K562 (cell line): ENCODE data around the gene TMEM59. TPM values are rescaled to one million over a fixed set of nuclear protein-coding genes. Genes with fewer than 3 reads are reported as not detected.

ENCODE experiments used
- ERF ChIP-seq: fragments of 450-650 bp; formaldehyde crosslinking; IDR thresholded peaks from 2 replicates; pipeline ENCODE4 v1.4.0; 2020; ENCODE audit warnings: mild to moderate bottlenecking, mixed read lengths
- HIVEP1 ChIP-seq: fragments of 250-450 bp; sonication (Bioruptor Pico); IDR thresholded peaks from 2 replicates; pipeline ENCODE4 v1.4.0; 2020; ENCODE audit warnings: mild to moderate bottlenecking
- MTA2 ChIP-seq: fragments of 450-650 bp; IDR thresholded peaks from 2 replicates; pipeline ENCODE4 v1.6.1; 2016; ENCODE audit warnings: low read depth
- MYC ChIP-seq, 2 experiments: fragments of 250-450 bp in 1 of 2; sonication (Bioruptor Pico) in 1 of 2; IDR thresholded peaks; 2 replicates each; pipeline versions ENCODE4 v1.5.1 to v1.6.1; 2012 to 2021; ENCODE audit warnings: low read depth in 2 of 2, borderline replicate concordance in 1 of 2, improper control_type of control experiment in 1 of 2, low read length in 1 of 2, mild to moderate bottlenecking in 1 of 2, moderate library complexity in 1 of 2
- RBM25 ChIP-seq: fragments of 200-400 bp; formaldehyde crosslinking; IDR thresholded peaks from 2 replicates; pipeline ENCODE4 v1.6.1; 2018; ENCODE audit warnings: low read length, low read depth, moderate library complexity; ENCODE audit not compliant: severe bottlenecking
- RCOR1 ChIP-seq, 2 experiments: IDR thresholded peaks; 2 replicates each; pipeline ENCODE4 v1.6.1; 2012; ENCODE audit warnings: low read depth in 2 of 2, low read length in 2 of 2, borderline replicate concordance in 1 of 2, improper control_type of control experiment in 1 of 2
- SMAD1 ChIP-seq: fragments of 150-350 bp; IDR thresholded peaks from 2 replicates; pipeline ENCODE4 v1.6.1; 2014; ENCODE audit warnings: low read length, low read depth; ENCODE audit not compliant: partially characterized antibody
- SMARCB1 ChIP-seq: IDR thresholded peaks from 2 replicates; pipeline ENCODE4 v1.6.1; 2011; ENCODE audit warnings: improper control_type of control experiment, low read depth; ENCODE audit not compliant: insufficient read length
- TAF7 ChIP-seq: fragments of 450-650 bp; IDR thresholded peaks from 2 replicates; pipeline ENCODE4 v1.6.1; 2016; ENCODE audit warnings: missing genetic modification characterization, missing compliant biosample characterization
- THRAP3 ChIP-seq: fragments of 450-650 bp; IDR thresholded peaks from 2 replicates; pipeline ENCODE4 v1.6.1; 2016; ENCODE audit warnings: mild to moderate bottlenecking, inconsistent platforms, borderline replicate concordance
- ZBTB17 ChIP-seq: fragments of 450-650 bp; formaldehyde crosslinking; IDR thresholded peaks from 2 replicates; pipeline ENCODE4 v1.4.0; 2020; ENCODE audit warnings: mild to moderate bottlenecking
- ZBTB8A ChIP-seq: fragments of 450-650 bp; IDR thresholded peaks from 2 replicates; pipeline ENCODE4 v1.6.1; 2018; ENCODE audit warnings: mild to moderate bottlenecking, moderate library complexity; ENCODE audit not compliant: partially characterized antibody
- ZKSCAN1 ChIP-seq: fragments of 150-350 bp; IDR thresholded peaks from 2 replicates; pipeline ENCODE4 v1.6.1; 2016; ENCODE audit warnings: low read depth, low read length
- ZNF224 ChIP-seq: sonication (generic); formaldehyde crosslinking; IDR thresholded peaks from 2 replicates; pipeline ENCODE4 v1.8.0; 2022; ENCODE audit warnings: mild to moderate bottlenecking, missing genetic modification reagents
- polyA plus RNA-seq, 8 experiments: library from polyadenylated mRNA; depleted of rRNA in 4 of 8; stranded (reverse) in 5 of 8; unstranded in 3 of 8; fragments of >200 nt; fragmentation: Nextera tagmentation in 2 of 8; fragmentation: Illumina TruSeq in 1 of 8; extraction: Ambion mirVana in 2 of 8; extraction: Trizol in 1 of 8; gene quantifications; 2 replicates each; pipeline versions ENCODE4 v1.2.1 to v1.2.3, GENCODE V29; 2011 to 2014; ENCODE audit warnings: inconsistent platforms in 1 of 8, missing spikeins in 1 of 8
- total RNA-seq, 7 experiments: library from RNA; depleted of rRNA in 6 of 7; stranded (reverse); fragments of >200 nt in 6 of 7; fragmentation: Illumina TruSeq in 2 of 7; extraction: Trizol in 2 of 7; gene quantifications; 2 replicates each; pipeline versions ENCODE4 v1.2.1 to v1.2.3, GENCODE V29; 2011 to 2021; ENCODE audit warnings: low replicate concordance in 1 of 7
- TF ChIP-seq, protein P1 (sequence below): sonication (generic); formaldehyde crosslinking; IDR thresholded peaks from 2 replicates; pipeline ENCODE4 v1.8.1; 2023; ENCODE audit warnings: mild to moderate bottlenecking, missing genetic modification reagents
- TF ChIP-seq, protein P2 (sequence below): fragments of 250-450 bp; sonication (Bioruptor Pico); IDR thresholded peaks from 2 replicates; pipeline ENCODE4 v1.8.0; 2022; ENCODE audit warnings: moderate library complexity, mild to moderate bottlenecking, inconsistent platforms
- TF ChIP-seq, protein P3 (sequence below), 2 experiments: fragments of 450-650 bp in 1 of 2; sonication (generic) in 1 of 2; formaldehyde crosslinking; conservative IDR thresholded peaks; 2 replicates each; pipeline versions ENCODE4 v1.4.0 to v1.8.1; 2020 to 2022; ENCODE audit warnings: mild to moderate bottlenecking in 1 of 2, missing genetic modification reagents in 1 of 2
- TF ChIP-seq, protein P4 (sequence below): fragments of 450-650 bp; IDR thresholded peaks from 2 replicates; pipeline ENCODE4 v1.6.1; 2018; ENCODE audit not compliant: partially characterized antibody

The TMEM59 gene
- total and polyA plus RNA-seq, 9 of the 15 experiments (the other 6 are each of a cell fraction or from before 2014, with no cell fraction given), result 93.1 to 316 (median 151) TPM

DNA sequence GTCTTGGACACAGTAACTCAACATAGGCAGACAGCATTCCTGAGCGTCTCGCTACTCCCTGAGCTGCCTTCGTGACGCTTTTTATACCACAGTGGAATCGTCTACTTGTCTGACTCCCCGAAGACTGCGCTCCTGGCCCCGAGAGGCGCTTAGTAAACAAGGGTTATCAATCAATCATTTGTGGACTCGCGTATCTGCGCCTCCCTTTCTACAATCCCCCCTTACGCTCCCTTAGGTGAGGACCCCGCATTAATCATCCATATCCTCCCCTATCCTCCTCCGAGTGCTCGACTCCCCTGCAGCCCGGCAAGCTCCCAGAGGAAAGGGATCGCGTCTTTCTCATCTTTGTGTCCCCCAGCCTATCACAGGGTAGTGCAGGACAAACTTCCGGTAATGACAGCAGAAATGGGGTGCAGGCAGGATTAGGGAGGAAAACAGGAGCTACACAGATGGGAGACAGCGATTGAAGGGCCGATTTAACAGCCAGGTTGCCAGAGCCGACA lies 522 bp downstream of the TMEM59 start (continued):
- TF ChIP-seq, protein P1, sequence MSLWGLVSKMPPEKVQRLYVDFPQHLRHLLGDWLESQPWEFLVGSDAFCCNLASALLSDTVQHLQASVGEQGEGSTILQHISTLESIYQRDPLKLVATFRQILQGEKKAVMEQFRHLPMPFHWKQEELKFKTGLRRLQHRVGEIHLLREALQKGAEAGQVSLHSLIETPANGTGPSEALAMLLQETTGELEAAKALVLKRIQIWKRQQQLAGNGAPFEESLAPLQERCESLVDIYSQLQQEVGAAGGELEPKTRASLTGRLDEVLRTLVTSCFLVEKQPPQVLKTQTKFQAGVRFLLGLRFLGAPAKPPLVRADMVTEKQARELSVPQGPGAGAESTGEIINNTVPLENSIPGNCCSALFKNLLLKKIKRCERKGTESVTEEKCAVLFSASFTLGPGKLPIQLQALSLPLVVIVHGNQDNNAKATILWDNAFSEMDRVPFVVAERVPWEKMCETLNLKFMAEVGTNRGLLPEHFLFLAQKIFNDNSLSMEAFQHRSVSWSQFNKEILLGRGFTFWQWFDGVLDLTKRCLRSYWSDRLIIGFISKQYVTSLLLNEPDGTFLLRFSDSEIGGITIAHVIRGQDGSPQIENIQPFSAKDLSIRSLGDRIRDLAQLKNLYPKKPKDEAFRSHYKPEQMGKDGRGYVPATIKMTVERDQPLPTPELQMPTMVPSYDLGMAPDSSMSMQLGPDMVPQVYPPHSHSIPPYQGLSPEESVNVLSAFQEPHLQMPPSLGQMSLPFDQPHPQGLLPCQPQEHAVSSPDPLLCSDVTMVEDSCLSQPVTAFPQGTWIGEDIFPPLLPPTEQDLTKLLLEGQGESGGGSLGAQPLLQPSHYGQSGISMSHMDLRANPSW, result 0 out of 2 replicates have a peak, but pooled peaks have one; percentile 49
- TF ChIP-seq SMAD1, result no peak
- TF ChIP-seq ZKSCAN1, result no peak
- no peak for TF ChIP-seq ZBTB8A
- TF ChIP-seq ERF, result peak; percentile 41; the same call in 1 of the 2 replicates
- TF ChIP-seq RBM25, result peak; percentile 8
- TF ChIP-seq MTA2, result 0 out of 2 replicates have a peak, but pooled peaks have one; percentile 4
- TF ChIP-seq, protein P2, sequence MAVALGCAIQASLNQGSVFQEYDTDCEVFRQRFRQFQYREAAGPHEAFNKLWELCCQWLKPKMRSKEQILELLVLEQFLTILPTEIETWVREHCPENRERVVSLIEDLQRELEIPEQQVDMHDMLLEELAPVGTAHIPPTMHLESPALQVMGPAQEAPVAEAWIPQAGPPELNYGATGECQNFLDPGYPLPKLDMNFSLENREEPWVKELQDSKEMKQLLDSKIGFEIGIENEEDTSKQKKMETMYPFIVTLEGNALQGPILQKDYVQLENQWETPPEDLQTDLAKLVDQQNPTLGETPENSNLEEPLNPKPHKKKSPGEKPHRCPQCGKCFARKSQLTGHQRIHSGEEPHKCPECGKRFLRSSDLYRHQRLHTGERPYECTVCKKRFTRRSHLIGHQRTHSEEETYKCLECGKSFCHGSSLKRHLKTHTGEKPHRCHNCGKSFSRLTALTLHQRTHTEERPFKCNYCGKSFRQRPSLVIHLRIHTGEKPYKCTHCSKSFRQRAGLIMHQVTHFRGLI, result no peak
- TF ChIP-seq HIVEP1 (CRISPR knock-in tag), result no peak
- TF ChIP-seq, protein P3, sequence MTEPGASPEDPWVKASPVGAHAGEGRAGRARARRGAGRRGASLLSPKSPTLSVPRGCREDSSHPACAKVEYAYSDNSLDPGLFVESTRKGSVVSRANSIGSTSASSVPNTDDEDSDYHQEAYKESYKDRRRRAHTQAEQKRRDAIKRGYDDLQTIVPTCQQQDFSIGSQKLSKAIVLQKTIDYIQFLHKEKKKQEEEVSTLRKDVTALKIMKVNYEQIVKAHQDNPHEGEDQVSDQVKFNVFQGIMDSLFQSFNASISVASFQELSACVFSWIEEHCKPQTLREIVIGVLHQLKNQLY (CRISPR knock-in tag; conservative IDR thresholded peaks at IDR 0.05), result no peak
- TF ChIP-seq ZNF224 (CRISPR knock-in tag), result peak; percentile 73; the same call in 1 of the 2 replicates
- TF ChIP-seq THRAP3, result 0 out of 2 replicates have a peak, but pooled peaks have one; percentile 37
- TF ChIP-seq RCOR1 (IDR thresholded peaks at IDR 0.05; ENCODE audit: borderline replicate concordance in 1 of 2, low read depth in 2 of 2, low read length in 2 of 2), result 0 out of 4 replicates have a peak, but pooled peaks of 1 of the 2 experiments have one; percentile 32
- TF ChIP-seq TAF7 (tag), result no peak
- TF ChIP-seq ZBTB17 (CRISPR knock-in tag), result peak; percentile 39; the same call in 1 of the 2 replicates
- no peak for TF ChIP-seq SMARCB1
- TF ChIP-seq, protein P4, sequence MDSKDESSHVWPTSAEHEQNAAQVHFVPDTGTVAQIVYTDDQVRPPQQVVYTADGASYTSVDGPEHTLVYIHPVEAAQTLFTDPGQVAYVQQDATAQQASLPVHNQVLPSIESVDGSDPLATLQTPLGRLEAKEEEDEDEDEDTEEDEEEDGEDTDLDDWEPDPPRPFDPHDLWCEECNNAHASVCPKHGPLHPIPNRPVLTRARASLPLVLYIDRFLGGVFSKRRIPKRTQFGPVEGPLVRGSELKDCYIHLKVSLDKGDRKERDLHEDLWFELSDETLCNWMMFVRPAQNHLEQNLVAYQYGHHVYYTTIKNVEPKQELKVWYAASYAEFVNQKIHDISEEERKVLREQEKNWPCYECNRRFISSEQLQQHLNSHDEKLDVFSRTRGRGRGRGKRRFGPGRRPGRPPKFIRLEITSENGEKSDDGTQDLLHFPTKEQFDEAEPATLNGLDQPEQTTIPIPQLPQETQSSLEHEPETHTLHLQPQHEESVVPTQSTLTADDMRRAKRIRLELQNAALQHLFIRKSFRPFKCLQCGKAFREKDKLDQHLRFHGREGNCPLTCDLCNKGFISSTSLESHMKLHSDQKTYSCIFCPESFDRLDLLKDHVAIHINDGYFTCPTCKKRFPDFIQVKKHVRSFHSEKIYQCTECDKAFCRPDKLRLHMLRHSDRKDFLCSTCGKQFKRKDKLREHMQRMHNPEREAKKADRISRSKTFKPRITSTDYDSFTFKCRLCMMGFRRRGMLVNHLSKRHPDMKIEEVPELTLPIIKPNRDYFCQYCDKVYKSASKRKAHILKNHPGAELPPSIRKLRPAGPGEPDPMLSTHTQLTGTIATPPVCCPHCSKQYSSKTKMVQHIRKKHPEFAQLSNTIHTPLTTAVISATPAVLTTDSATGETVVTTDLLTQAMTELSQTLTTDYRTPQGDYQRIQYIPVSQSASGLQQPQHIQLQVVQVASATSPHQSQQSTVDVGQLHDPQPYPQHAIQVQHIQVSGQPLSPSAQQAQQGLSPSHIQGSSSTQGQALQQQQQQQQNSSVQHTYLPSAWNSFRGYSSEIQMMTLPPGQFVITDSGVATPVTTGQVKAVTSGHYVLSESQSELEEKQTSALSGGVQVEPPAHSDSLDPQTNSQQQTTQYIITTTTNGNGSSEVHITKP, result peak; percentile 46
- TF ChIP-seq MYC (IDR thresholded peaks at IDR 0.05; ENCODE audit: low read depth, low read length), result 0 out of 2 replicates have a peak, but pooled peaks have one; percentile 23
- TF ChIP-seq MYC (CRISPR knock-in tag; IDR thresholded peaks at IDR 0.05; ENCODE audit: borderline replicate concordance, low read depth), result no peak
